Measurements from ENCODE around the gene TRIM67.

- TF ChIP-seq CTCF (IDR thresholded peaks at IDR 0.05) (no peak), EP300 (IDR thresholded peaks at IDR 0.05) (no peak)
These were observed 38.0 kb downstream of the TRIM67 start for GRCh38 chr1:231199868-231200267.
